ENCODE measurements around the gene RPL27A.

Gene RPL27A

GRCh38 chr11:8641332-8641731, 41.3 kb upstream of the RPL27A start:
- no peak overlapping the region for H3K4me3 ChIP-seq (ENCODE audit: low read length)
- DNase-seq (ENCODE audit: low read depth): no peak
- no peak for TF ChIP-seq CTCF (conservative IDR thresholded peaks at IDR 0.05; ENCODE audit: low read depth, low read length)

DNA sequence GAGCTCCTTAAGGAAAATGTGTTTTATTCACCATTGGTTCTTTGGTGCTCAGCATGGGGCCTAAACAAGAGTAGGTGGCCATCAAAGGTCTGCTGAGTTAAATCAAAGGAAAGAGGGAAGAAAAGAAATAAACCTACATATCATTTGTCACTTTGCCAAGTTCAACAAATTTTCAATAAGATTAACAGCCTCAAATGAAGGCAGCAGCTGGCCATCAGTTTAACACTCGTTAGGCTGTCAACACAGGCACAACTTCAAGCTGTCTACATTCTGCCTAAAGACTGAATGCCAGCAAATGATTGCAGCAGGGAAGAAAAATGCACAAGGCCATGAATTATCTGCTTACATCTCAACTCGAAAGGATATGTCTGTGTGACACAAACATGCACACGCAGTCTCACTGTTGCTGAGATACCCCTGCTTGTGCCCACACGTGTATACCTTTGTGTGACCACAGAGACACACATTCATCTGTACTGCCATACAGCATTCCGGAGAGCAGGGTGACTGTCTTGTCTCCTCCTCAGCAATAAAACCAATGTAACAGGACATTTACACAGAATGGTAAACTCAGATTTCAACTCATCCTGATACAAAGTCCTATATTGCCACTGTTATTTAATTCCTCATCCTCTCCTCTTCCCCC, 40.3 kb upstream of the RPL27A start:
- TF ChIP-seq CTCF (conservative IDR thresholded peaks at IDR 0.05; ENCODE audit: low read depth, low read length): no peak
- no peak for DNase-seq (ENCODE audit: low read depth)
- no peak overlapping the region for H3K4me3 ChIP-seq (ENCODE audit: low read length)

DNA sequence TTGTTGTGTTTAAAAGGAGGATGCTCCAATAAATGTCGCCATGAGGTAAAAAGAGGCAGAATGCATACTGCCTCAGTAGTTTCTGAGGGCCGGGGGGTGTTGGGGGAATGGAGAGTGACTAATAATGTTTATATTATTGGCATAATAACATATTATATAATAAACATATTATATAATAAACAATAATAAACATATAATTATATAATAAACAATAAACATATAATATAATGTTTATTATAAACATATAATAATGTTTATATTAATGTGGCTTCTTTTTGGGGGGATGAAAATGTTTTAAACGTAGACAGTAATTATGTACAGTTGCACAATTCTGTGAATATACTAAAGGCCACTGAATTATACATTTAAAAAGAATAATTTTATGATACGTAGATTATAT, 35.7 kb upstream of the RPL27A start:
- H3K4me3 ChIP-seq (ENCODE audit: low read length): no peak overlapping the region
- no peak for TF ChIP-seq CTCF (conservative IDR thresholded peaks at IDR 0.05; ENCODE audit: low read depth, low read length)
- DNase-seq (ENCODE audit: low read depth): no peak

GRCh38 chr11:8649361-8649760, 33.2 kb upstream of the RPL27A start:
- DNase-seq (ENCODE audit: low read depth): no peak
- TF ChIP-seq CTCF (conservative IDR thresholded peaks at IDR 0.05; ENCODE audit: low read depth, low read length): no peak
- H3K4me3 ChIP-seq (ENCODE audit: low read length): no peak overlapping the region

DNA sequence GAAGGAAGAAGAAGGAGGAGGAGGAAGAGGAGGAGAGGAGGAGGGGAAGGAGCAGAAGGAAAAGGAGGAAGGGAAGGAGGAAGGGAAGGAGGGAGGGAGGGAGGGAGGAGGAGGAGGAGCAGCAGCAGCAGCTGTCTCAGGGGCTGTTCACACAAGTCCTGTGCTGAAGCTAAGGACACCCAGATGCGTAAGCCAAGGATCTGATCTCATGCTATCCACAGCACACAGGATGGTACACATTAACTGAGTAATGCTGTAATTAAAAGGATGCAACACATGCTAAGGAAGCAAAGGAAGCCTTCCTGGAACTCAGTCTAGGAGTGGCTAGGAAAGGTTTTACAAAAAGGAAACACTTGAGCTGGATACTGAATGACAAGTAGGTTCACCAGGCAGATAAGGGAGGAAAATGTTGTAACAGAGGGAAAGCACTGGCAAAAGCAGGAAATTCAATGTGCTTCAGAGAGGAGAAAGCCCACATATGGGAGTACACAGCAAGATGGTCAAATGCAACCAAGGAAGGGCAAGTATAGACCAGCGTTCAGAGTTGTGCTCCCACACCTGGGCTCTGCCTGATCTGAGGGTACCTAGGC, 32.1 kb upstream of the RPL27A start:
- DNase-seq (ENCODE audit: low read depth): no peak
- no peak for TF ChIP-seq CTCF (conservative IDR thresholded peaks at IDR 0.05; ENCODE audit: low read depth, low read length)
- no peak overlapping the region for H3K4me3 ChIP-seq (ENCODE audit: low read length)

GRCh38 chr11:8652140-8652539, 30.5 kb upstream of the RPL27A start:
- no peak for TF ChIP-seq CTCF (conservative IDR thresholded peaks at IDR 0.05; ENCODE audit: low read depth, low read length)
- DNase-seq (ENCODE audit: low read depth): peak; percentile 51
- no peak overlapping the region for H3K4me3 ChIP-seq (ENCODE audit: low read length)

GRCh38 chr11:8654503-8654902, 28.1 kb upstream of the RPL27A start:
- no peak for TF ChIP-seq CTCF (conservative IDR thresholded peaks at IDR 0.05; ENCODE audit: low read depth, low read length)
- no peak overlapping the region for H3K4me3 ChIP-seq (ENCODE audit: low read length)
- DNase-seq (ENCODE audit: low read depth): no peak
